ENCODE data around the gene TMEM201.

DNA sequence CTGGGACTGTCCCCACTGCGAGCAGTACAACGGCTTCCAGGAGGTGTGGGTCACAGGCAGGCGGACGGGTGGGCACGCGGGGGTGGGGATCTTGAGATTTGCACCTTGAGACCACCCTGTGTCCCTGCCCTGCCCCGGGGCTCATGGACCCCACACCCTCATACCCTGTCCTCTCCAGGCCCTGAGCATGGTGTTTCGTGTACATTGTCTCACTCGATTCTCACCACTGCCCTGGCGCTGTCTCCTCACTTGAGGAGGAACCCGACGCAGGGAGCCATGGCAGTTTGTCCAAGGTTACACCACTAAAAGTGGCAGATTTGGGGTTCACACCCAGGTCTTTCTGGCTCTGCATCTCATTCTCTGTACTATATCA is 7.2 kb downstream of the TMEM201 start:
- TF ChIP-seq CTCF (tag by site-specific recombination; IDR thresholded peaks at IDR 0.05) (no peak), HOXD13 (CRISPR knock-in tag; IDR thresholded peaks at IDR 0.05; ENCODE audit: borderline replicate concordance) (no peak), ZSCAN23 (tag by site-specific recombination; IDR thresholded peaks at IDR 0.05) (no peak), ZSCAN18 (tag by site-specific recombination; IDR thresholded peaks at IDR 0.05) (no peak), GLIS2 (tag by site-specific recombination; IDR thresholded peaks at IDR 0.05) (no peak), ZNF792 (tag by site-specific recombination; IDR thresholded peaks at IDR 0.05) (no peak), ZFP3 (tag by site-specific recombination; IDR thresholded peaks at IDR 0.05; ENCODE audit: low read depth) (no peak), BCL11B (tag by site-specific recombination; IDR thresholded peaks at IDR 0.05; ENCODE audit: low read depth) (no peak), ZNF274 (IDR thresholded peaks at IDR 0.05; ENCODE audit: low read length) (no peak), ZNF274 (tag by site-specific recombination; IDR thresholded peaks at IDR 0.05; ENCODE audit: borderline replicate concordance) (no peak), ZNF555 (tag by site-specific recombination; conservative IDR thresholded peaks at IDR 0.05) (no peak), KLF16 (tag by site-specific recombination; IDR thresholded peaks at IDR 0.05) (no peak), ZNF501 (tag by site-specific recombination; IDR thresholded peaks at IDR 0.05) (no peak), ZNF2 (tag by site-specific recombination; IDR thresholded peaks at IDR 0.05) (no peak)
- TF ChIP-seq, protein P1, sequence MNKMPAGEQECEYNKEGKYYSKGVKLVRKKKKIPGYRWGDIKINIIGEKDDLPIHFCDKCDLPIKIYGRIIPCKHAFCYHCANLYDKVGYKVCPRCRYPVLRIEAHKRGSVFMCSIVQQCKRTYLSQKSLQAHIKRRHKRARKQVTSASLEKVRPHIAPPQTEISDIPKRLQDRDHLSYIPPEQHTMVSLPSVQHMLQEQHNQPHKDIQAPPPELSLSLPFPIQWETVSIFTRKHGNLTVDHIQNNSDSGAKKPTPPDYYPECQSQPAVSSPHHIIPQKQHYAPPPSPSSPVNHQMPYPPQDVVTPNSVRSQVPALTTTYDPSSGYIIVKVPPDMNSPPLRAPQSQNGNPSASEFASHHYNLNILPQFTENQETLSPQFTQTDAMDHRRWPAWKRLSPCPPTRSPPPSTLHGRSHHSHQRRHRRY (tag by site-specific recombination; IDR thresholded peaks at IDR 0.05), result no peak
